GM18868 (cell line): ENCODE measurements around the gene APC2.

Experiments used
- ATAC-seq: cut with Tn5 transposase; IDR thresholded peaks from one replicate; pipeline ENCODE4 v1.9.1; 2021; ENCODE audit warnings: mild to moderate bottlenecking, moderate library complexity; ENCODE audit not compliant: unreplicated experiment

Gene APC2

DNA sequence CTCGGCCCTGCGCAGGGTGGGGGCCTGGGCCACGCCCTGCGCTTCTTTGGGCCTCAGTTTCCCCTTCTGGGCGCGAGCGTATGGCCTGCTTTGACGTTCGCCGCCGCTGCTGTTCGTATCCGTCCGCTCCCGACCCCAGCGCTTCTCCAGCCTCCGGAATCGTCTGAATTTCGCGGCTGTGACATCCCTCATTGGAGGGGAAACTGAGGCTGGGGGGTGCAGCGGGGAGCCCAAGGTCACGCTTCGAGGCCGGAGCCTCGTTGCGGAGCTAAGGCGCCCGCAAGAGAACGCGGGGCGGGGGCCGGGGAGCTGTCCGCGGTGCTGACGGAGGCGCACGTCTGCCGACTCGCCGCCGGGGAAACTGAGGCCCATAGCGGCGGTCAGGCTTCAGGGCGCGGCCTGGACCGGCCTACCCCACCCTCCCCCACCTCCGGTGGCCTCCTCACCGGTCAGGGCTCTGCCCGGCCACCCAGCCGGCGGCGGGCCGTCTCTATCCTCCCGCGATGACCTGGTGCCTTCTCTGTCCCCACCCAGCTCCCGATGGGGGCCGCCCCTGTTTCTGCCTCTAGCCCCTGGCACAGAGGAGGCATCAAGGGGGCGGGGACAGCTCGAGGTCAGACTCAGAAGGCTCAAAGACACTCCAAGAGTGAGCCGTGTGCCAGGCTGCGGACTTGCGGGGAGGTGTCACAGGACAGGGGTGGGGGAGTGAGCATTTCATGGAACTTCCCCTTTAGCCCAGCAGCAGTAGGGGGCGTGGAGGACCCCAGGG is 3.0 kb upstream of the APC2 start:
- no peak for ATAC-seq

DNA sequence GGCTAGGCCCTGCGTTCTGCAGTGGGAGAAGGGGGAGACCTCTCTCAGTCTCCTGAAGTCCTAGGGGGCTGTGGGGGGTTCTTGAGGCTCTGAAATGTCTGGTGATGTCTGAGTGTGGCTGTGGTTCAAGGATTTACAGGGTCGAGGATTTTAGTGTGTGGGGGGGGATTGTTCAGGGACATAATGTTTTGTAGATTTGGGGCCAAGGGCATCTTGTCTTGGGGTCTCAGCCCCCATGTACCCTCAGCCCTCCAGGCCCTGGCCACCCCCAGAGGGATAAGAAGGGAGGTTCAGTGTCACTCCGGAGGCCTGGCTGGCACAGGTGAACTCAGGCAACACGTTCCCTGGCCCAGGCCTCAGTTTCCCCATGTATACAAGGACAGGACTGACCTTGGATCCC is 2.4 kb upstream of the APC2 start:
- no peak for ATAC-seq

DNA sequence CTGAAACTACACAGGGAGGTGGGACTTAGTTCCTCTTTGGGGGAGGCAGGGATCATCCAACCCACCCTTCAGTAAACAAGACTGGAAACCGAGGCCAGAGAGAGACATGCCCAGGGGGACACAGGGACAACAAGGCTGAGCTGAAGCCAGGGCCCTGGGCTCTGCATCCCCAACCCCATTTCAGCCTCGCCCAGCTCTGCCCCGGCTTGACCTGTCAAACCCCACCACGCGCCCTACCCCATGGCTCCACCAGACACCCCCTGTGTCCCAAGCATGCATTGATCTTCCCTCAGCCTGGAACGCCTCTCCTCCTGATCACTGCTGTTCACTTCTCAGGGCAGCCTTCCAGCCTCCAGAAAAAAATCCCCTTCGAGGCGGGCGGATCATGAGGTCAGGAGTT is 2.0 kb upstream of the APC2 start:
- ATAC-seq = no peak

DNA sequence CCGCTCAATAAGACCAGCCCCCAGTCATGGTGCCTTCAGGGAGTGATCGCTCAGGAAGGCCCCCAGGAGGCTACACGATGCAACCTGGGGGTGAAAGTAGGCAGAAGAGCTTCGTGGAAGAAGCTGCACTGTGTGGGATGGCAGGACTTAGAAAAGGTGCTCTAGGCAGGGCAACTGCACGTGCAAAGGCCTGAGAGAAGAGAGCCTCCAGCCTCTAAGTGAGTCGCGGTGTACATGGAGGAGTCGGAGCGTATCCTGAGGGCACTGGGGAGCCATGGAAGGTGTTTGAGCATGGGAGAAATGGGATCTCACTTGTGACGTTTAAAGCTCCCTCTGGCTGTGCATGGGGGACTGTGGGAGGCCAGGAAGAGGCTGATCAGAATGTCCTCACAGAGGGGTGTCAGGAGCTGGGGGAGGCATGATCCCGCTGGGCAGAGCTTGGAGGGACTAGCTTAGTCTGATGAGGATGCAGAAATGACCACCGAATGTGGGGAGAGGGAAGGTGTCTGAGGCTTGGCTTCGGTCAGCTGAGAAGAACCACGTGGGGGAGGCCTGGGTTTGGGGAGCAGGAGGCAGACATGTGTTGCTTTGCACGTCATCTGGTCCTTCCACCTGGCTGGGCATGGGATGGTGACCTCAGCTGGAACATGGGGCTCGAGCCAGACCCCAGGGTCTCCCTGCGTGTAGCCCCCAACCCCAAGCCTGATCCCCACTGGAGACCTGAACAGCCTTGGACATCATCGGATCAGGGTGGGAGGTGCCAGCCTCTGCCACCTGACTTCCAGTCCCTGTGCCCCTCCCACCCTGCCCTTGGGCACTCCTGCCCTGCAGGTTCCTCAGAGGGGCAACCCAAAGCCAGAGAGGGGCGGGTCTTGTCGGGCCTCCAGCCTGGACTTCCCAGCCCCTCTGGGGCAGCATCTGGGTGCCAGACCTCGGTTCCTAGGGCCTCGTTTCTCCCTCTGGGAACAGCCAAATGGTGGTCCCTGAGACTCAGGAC is 1.1 kb downstream of the APC2 start:
- ATAC-seq = no peak

DNA sequence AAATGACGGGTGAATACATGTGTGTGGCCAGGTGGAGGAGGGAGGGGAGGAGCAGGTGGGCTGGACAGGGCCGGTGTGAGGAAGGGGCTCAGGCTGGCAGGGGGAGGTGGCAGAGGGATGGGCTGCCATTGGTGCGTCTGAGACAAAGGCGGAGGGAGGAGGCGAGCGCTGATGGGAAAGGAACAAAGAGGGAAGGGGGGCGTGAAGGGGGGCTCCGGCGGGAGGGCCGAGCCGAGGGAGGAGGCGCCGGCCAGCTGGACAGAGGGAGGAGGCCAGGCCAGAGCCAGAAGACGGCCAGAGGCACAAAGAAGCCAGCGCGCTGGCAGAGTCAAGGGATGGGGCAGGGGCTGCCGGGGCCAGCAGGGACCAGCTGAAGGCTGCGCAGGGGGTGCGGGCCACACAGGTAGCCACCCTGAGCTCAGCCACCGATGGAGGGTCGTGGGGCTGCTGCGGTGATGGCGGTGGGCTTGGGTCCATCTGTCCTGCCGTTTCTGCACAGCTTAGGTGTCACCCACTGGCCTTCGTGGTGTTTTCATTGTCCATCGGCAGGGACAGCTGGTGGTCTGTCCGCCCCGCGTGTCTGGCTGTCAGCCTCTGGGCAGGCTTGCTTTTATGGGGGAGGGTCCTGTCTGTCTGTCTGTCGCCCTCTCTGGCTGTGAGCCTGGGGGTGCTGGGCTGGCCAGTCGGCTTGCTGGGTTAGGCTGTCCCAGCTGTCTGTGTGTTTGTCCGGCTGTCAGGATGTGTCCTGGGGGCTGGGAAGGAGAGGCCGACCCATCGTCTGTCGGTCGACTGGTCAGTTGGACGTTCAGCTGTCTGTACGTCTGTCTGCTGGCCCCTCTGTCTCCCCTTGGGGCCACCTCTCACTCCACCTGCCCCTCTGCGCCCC is 2.2 kb downstream of the APC2 start:
- ATAC-seq = no peak

DNA sequence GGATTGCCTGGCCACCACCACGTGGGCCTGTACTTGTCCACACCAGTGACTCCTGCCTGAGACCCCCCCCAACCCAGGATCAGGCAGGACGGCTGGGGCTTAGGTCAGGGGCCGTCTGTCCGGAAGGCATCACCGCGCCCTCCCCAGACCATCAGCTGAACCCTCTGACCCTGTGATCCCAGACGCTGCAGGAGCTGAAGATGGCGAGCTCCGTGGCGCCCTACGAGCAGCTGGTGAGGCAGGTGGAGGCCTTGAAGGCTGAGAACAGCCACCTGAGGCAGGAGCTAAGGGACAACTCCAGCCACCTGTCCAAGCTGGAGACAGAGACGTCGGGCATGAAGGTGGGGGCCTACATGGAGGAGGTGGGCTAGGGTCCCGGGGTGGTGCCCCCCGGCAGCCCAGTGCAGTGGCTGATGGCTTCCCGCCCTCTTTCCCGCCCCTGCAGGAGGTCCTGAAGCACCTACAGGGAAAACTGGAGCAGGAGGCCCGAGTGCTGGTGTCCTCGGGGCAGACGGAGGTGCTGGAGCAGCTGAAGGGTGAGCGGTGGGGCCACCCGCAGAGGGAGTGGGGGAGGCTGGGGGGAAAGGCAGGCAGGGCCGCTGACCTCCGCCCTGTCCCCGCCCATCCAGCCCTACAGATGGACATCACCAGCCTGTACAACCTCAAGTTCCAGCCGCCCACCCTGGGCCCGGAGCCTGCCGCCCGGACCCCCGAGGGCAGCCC is 3.0 kb downstream of the APC2 start:
- ATAC-seq = no peak

DNA sequence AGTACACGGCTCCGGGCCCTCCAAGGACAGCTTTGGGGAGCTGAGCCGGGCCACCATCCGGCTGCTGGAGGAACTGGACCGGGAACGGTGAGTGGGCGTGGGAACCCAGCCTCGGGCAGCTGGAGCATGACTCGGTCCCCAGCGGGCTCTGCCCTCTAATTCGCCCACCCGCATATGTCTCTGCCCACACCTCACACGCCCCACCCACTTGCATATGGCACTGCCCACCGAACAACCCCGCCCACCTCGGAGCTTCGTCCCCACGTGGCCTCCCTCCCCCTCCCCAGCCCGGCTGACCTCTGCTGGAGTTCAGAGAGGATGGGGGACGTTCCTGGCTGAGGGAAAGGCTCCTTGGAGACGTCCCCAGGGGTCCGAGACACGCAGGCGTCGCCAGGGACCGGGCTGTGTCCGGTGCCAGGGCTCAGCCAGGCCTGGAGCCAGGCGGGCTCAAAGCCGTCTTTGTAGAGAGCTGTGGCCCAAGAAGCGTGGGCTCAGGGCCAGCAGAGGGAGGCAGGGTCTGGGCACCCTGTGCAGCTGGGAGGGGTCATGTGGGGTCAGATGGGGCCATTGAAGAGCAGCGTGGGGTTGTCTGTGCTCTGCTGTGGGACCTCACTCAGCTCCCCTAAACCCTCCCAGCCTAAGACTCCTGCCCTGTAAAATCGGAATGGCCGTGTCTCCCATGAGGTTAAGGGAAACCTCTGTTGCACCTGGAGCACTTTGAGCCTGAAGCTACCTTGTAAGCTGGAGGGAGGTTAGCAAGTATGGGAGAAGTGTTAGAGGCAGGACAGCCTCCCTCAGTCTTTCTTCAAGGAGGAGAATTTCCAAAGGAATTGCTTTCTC is 3.8 kb downstream of the APC2 start:
- ATAC-seq = no peak

DNA sequence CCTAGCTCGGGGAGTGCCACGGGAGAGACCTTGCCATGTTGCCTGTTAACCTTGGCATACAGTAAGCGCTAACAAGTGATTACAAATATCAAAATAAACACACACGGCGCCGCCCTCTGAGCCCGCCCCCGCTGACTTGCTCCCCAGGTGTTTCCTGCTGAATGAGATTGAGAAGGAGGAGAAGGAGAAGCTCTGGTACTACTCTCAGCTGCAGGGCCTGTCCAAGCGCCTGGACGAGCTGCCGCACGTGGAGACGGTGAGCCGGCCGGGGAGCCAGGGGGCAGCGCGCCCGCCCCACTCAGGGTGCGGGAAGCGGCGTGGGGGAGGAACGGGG is 5.0 kb downstream of the APC2 start:
- no peak for ATAC-seq

DNA sequence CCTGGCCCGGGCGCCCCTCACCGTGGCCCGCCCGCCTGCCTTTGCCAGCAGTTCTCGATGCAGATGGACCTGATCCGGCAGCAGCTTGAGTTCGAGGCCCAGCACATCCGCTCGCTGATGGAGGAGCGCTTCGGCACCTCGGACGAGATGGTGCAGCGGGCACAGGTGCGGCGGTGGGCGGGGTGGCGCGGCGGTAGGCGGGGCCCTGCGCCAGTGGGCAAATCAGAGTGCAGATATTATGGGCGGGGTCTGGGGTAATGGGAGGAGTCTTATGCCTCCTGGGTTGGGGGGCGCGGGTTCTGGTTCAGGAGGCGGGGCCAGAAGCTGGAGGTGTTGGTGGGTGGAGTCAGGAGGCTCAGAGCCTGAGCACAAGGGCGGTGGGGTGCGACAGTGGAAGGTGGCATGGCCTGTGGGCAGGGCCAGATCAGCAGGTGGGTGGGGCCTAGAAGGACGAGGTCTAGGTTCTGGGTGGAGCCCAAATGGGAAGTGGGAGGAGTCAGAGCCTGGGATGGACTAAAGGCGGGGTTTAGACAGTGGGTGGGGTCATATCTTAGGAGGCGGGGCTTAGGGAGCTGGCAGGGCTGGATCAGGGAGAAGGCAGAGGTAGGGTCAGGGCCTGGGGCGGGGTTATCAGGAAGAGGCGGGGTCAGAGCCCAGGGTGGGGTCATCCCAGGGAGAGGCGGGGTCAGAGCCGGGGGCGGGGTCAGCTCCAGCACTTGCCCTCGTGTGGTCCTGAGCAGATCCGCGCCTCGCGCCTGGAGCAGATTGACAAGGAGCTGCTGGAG is 5.6 kb downstream of the APC2 start:
- no peak for ATAC-seq

DNA sequence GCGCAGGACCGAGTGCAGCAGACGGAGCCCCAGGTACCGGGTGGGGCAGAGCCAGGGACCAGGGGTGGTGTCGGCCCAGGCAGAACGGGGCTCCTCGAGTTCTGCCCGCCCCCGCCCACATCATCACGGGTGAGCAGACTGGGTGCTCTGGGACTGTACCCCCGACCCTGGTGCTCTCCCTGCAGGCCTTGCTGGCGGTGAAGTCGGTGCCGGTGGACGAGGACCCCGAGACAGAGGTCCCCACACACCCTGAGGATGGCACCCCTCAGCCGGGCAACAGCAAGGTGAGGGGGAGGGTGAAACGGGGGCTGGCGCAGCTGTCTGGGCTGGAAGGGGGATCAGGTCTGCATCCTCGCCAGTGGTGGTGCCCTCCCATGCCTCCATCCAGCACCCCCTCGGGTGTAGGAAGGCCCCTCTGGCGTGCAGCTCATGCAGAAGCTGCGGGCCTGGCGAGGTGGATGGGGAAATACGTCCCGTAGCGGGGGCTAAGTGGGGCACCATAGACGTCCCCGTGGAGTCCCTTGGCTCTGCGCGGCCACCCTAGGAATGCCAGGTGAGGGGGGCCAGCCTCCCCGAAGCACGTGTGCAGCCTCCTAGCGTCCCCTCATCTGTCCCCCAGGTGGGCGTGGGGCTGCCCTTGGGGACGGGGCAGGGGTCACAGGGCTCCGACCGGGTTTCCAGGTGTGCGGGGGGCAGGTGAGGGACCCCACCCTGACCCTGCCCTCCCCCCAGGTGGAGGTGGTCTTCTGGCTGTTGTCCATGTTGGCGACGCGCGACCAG is 6.4 kb downstream of the APC2 start:
- no peak for ATAC-seq

DNA sequence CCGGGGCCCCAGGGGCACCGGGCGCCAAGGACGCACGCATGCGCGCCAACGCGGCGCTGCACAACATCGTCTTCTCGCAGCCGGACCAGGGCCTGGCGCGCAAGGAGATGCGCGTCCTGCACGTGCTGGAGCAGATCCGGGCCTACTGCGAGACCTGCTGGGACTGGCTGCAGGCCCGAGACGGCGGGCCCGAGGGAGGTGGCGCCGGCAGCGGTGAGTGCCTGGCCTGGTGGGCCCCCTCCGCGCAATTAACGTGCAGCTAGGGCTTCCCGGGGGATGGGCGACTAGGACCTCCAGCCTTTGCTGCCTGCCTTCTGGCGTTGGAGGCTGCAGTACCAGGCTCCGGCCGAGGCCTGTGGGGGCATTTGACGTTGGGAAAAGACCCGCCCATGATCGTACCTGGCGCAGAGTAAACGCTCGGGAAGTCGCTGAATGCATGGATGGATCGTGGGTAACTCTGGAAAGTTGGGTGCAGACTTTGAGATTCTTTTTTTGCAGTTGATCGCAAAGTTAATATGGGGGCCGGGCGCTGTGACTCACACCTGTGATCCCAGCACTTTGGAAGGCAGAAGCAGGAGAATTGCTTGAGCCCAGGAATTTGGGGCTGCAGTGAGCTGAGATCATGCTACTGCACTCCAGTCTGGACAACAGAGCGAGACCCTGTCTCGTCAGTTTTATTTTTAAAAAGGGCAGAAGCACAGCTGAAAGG is 7.3 kb downstream of the APC2 start:
- no peak for ATAC-seq

DNA sequence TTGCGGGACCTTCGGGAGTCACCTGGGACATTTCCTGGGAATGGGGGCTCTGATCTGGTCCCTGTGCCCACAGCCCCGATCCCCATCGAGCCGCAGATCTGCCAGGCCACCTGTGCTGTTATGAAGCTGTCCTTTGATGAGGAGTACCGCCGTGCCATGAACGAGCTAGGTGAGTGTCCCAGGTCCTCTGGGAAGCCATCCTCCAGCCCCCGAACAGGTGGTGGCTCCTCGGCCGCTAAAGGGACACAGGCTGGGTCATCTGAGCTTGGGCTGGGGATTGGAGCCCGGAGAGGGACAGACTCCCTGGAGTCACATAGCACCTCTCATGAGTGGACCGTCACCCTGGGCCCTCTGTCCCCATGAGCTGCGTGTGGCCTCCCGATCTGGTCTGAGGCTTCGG is 8.0 kb downstream of the APC2 start:
- ATAC-seq = no peak

DNA sequence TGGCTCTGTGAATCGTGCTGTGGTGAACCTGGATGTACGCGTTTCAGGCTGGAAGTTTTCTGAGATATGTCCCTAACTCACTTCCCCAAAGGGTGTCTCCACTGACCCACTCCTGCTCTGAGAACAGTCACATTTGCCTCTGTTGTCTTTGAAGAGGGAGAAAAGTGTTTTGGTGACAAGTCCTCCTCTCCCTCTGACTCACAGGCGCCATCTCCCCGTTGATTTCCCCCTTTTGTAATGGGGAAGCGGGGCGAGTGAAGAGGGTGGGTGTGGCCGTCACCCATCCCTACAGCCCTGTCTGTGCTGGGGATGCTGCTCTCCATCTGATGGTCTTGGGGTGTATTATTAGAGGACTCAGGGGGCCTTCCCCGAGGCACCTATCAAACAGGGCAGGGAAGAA is 9.6 kb downstream of the APC2 start:
- ATAC-seq = no peak

DNA sequence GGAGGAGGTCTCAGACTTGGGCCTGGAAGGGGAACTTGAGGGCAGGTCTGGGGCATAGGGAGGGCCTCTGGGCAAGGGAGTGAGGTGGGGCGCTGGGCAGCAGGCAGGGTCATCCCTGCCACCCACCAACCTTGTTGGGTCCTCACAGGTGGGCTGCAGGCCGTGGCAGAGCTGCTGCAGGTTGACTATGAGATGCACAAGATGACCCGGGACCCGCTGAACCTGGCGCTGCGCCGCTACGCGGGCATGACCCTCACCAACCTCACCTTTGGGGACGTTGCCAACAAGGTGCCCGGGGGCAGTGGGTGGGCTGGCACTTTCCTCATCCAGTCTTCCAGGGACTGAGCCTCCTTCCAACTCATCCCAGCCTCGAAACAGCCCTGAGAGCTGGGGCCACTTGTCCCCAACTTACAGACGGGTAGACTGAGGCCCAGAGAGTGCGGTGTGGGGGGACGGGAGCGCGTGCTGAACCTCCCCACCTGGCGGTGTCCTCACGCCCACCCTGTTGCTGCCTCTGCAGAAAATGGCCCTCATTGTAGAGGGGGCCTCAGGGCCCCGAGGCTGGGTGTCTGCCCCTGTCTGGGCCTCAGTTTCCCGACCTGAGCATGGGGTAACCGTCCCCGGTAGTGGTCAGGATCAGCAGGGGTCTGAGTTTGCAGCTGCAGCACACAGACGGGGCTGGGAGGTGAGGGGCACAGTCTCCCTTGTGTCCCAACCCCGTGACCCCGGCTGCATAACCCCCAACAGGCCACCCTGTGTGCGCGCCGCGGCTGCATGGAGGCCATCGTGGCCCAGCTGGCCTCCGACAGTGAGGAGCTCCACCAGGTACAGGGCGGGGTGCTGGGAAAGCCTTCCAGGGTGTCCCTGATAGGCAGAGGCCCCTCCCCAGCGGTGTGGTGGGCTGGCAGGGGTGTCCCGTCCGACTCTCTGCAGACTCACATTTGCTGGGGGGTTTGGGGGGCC is 10.4 kb downstream of the APC2 start:
- ATAC-seq = no peak

DNA sequence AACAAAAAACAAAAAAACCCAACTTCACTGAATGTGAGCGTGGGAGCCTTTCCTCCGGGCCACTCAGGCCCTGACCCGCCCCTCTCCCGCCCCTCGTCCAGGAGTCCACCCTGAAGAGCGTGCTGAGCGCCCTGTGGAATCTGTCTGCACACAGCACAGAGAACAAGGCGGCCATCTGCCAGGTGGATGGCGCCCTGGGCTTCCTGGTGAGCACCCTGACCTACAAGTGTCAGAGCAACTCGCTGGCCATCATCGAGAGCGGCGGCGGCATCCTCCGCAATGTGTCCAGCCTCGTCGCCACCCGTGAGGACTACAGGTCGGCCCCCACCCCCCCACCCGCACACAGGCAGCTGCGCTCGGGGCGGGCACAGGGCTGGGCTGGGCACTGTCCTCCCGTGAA is 11.9 kb downstream of the APC2 start:
- ATAC-seq = no peak
